Measurements from ENCODE around the gene CNGA3.
"Not testable (repeated sequence)": the region's sequence is repeated elsewhere in the genome, so short reads cannot be mapped to it uniquely, and the experiment has no call there.

Gene CNGA3

GRCh38 chr2:98346311-98347236 is at the start of gene CNGA3:
CNGA3 (plus strand) TSS chr2:98346456; CDS start chr2:98369976, 23,520 bp downstream.
- peak; percentile 75 for DNase-seq

GRCh38 chr2:98297817-98298682 is 48.2 kb upstream of the CNGA3 start:
- no peak for DNase-seq

GRCh38 chr2:98298683-98299164 is 47.5 kb upstream of the CNGA3 start:
- DNase-seq: no peak

DNA sequence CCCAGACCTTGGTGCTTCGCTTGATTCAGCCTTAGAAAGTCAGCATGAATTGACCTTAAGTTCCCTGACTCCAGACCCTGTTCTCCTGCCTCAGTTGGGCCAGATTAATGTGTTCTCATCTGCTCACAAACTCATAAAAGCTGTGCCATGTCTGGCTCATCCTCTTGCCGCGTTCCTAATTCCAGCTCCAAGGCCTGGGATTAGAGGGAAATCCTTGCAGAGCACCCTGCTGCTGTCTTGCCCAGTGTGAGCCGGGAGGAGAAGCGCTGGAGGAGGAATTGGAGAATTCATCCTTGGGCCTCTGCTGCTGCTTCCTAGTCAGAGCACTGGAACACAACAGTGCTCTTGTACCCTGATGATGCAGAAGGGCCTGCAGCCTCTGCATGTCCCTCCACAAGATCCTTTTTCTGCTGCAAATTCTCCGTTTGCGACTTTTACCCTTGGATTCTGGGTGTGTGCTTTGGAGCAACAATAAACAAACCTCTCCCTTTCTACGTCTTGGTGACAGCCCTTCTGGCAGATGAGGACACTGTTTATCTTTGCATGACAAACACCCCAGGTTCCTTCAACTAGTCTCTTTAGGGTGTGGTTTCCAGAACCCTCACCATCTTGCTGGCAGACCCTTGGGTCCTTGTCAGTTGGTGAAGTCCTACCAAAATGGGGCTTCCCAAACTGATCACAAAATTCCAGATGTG is 46.9 kb upstream of the CNGA3 start:
- DNase-seq: no peak

DNA sequence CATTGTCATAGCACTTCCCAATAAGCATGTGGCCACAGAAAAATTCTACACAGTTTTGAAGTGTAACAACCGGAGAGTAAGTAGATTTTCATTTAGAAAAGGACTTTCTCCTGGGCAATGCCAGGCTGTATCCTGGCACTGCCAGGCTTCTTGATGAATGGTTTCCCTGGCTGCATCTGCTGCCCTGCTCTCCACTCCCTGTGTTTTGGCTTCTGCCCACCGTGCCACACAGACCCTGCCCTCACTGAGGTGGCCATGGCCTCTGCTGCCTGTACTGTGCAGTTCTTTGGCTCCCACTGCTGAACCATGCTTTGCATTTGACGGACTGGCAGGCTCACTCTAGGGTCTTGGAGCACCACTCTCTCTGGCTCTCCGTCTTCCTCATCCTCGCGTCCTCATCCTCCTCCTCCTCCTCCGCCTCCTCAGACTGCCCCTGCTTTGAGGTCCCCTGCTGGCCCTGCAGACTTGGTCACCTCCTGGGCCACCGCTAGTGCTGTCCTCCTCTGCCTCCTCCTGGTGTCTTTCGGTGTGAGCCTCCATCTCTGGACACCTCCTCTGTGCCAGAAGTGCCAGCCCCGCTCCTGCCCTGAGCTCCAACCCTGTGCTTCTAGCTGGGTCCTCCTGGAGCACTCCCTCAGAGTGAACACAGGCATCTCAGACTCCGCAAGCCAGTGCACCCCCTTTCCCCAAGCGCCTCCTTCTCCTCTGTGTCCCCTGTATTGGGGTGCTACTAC is 45.9 kb upstream of the CNGA3 start:
- DNase-seq: no peak

DNA sequence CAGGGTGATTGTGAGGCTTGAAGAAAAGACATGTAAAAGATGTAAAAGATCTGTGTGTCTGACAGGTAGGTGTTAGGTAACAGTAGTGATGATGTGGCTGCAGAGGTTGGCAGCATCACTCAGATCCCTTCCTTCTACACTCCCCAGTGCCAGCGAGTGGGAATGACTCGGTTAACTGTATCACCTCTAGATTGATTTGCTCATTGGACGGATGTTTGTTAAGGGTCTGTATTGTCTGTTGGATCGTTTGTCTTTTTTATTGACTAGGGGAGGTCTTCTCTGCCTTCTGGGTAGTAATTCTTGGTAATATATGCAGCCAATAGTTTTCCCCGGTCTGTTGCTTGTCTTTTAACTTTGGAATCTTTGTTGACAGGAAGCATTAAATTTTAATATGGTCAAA is 44.8 kb upstream of the CNGA3 start:
- no peak for DNase-seq

GRCh38 chr2:98307131-98307696 is 39.0 kb upstream of the CNGA3 start:
- not testable (repeated sequence) for DNase-seq

DNA sequence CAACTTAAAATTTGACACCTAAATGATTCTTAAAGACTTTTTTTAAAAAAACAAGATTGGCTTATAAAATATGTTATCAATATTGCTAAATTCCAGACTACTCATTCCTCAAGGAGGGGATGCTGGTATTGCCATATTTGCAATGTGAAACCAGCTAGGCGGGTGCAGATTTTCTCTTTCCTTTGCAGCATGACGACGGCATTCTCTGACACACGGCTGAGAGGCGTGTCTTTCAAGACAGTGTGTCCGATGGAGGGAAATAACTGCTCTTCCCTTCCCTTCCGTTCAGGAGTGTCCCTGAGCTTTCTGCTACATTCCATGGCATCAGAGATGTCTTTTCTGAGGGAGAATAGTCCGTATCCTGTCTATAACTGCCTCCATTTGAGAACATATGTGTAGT is 38.2 kb upstream of the CNGA3 start:
- DNase-seq: peak; percentile 89

- DNase-seq: peak; percentile 98
Observed at GRCh38 chr2:98308532-98308931, 37.7 kb upstream of the CNGA3 start.

GRCh38 chr2:98309580-98309979 is 36.7 kb upstream of the CNGA3 start:
- no peak for DNase-seq

- DNase-seq: no peak
Observed at GRCh38 chr2:98310010-98310409, 36.2 kb upstream of the CNGA3 start.

DNA sequence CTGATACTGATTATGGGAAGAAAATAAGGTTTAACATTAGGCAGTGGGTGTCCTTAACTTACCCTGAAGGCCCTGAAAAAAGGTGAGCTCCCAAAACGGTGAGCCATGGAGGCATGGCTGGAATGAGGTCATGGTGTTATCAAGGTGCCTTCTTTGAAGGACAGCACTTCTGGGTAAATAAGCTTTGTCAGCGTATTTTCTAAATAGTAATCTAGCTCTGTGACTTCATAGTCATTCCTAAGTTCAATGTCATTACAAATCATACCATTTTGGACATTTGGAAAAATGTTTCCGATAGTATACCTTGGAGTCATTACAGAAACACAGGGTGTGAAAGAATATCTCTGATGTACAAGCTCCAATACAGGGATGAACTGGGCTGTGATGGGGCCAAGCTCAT is 35.2 kb upstream of the CNGA3 start:
- DNase-seq: no peak

DNA sequence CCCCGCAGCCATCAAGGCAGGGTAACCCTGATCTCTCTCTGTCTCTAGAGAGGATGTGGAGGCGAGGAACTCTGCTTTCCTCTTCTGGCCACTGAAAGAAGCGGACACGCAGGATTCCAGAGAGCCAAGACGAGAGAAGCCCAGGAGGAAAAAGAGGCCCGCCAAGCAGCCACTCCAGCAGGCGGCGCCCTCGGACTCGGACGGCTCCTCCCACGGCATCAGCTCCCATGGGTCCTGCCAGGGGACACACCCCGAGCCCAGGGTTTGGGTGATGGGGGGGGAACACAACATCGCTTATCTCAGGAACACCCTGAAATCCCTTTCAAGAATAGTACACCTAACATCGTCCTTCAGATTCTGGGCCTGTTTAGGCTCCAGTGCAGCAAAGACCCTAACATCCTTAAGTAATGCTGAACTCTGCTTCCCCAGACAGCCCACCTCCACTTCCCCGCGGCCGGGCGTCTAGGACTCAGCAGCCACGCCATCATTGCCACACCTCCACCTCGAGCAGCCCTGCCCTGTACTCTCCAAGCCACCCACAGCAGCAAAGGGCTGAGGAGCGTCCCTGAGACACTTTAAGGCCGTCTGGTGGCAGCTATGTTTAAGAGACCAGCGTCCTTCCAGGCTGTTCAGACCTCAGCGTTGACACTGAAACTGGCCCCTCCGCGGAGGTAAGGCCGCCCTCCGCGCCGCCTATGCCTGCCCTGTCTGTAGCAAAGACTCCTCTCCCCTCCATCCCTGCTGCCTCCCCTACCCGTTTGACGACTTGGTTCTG is 34.3 kb upstream of the CNGA3 start:
- DNase-seq: no peak

- no peak for DNase-seq
Observed at GRCh38 chr2:98313492-98314250, 32.6 kb upstream of the CNGA3 start.

GRCh38 chr2:98314251-98314650 is 32.0 kb upstream of the CNGA3 start:
- no peak for DNase-seq

DNA sequence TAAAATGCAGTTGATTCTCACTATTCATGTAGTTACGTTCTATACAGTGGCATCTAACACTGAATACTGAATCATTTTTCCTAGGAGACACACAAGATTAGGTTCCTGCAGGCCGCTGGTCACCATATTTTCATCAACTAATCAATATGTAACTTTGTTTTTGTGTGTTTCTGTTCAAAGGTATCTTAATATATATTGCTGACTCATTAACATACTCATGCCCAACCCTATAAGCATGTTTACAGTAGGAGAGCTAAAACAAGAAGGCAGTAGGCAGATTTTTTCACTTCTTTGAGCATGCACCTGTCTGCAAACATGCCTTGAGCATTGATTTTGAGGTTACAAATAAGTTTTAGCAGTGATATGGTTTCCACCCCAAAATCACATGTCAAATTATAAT is 30.3 kb upstream of the CNGA3 start:
- no peak for DNase-seq

- no peak for DNase-seq
Observed at GRCh38 chr2:98317214-98317613, 29.0 kb upstream of the CNGA3 start.

GRCh38 chr2:98320171-98320570 is 26.1 kb upstream of the CNGA3 start:
- DNase-seq: not testable (repeated sequence)

GRCh38 chr2:98324181-98324580 is 22.1 kb upstream of the CNGA3 start:
- no peak for DNase-seq

DNA sequence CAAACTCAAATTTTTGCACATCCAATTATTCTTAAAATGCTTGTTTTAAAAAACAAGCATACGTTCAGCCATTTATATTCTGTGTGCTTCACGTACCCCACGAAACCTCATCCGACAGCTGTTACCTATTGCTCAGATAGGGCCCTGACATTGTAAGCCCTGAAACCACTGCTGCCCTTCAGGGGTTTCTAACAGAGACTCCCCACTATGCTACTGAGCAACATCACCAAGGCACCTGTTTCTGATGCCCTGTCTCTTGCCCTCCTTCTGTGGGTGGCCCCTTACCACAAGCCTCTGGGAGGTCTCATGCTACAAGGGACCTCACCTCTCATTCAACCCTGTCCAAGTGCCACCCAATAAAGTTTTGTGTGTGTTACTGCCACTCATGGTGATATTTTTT is 18.5 kb upstream of the CNGA3 start:
- DNase-seq: no peak

Data from DMS53 (cell line).